IMR-90 (cell line): ENCODE measurements around the gene TFAP2E. TPM values are rescaled to one million over a fixed set of nuclear protein-coding genes. Genes with fewer than 3 reads are reported as not detected.
A peak's percentile ranks its signal among the peaks of the same experiment; 100 is the strongest.

Experiments used
- ATAC-seq: fragments of 200-7000 bp; cut with Tn5 transposase; 2 replicates; pipeline ENCODE4 v1.9.1; 2020; ENCODE audit warnings: low read depth, mild to moderate bottlenecking, moderate library complexity
- BruUV-seq: library from RNA; stranded (reverse); fragments of 400-500 nt; replicated peaks from 2 replicates; lab custom pipeline; 2021; lab: Mats Ljungman, UMichigan
- CTCF ChIA-PET: fragments of 300-600 bp; formaldehyde crosslinking; extraction: SDS; loops from one replicate; lab custom pipeline; 2021; ENCODE audit warnings: antibody characterized with exemption; lab: Yijun Ruan, JAX
- POLR2A ChIA-PET: fragments of 300-600 bp; sonication (Branson Sonifier 250); formaldehyde crosslinking; loops from one replicate; lab custom pipeline; 2022; ENCODE audit warnings: antibody characterized with exemption; ENCODE audit not compliant: unreplicated experiment; lab: Charles Lee
- DNase-seq: peaks from one replicate; pipeline ENCODE4 v3.0.0; 2013
- H2AFZ ChIP-seq: replicated peaks from 2 replicates; pipeline ENCODE3; 2013; ENCODE audit warnings: low read length, mild to moderate bottlenecking; ENCODE audit not compliant: poor library complexity
- H2AK5ac ChIP-seq: 2 replicates; pipeline ENCODE4 v1.6.1; 2013; ENCODE audit warnings: low read depth, low read length, inconsistent platforms
- H2AK9ac ChIP-seq: replicated peaks from 2 replicates; pipeline ENCODE3; 2013; ENCODE audit warnings: mild to moderate bottlenecking, low read depth, low read length, moderate library complexity; ENCODE audit not compliant: poor library complexity
- H2BK120ac ChIP-seq: 2 replicates; pipeline ENCODE4 v1.6.1; 2013; ENCODE audit warnings: low read depth, low read length, inconsistent platforms
- H2BK15ac ChIP-seq: 3 replicates; pipeline ENCODE4 v1.6.1; 2013; ENCODE audit warnings: low read depth, low read length, inconsistent platforms
- H2BK20ac ChIP-seq: 2 replicates; pipeline ENCODE4 v1.6.1; 2013; ENCODE audit warnings: low read depth, mild to moderate bottlenecking, inconsistent platforms, low read length, moderate library complexity
- H2BK5ac ChIP-seq: 2 replicates; pipeline ENCODE4 v1.6.1; 2013; ENCODE audit warnings: mild to moderate bottlenecking, low read depth, low read length, inconsistent platforms; ENCODE audit not compliant: poor library complexity, severe bottlenecking
- H3K14ac ChIP-seq: replicated peaks from 2 replicates; pipeline ENCODE4 v1.6.1; 2013; ENCODE audit warnings: low read depth, low read length, inconsistent platforms
- H3K18ac ChIP-seq: 2 replicates; pipeline ENCODE4 v1.6.1; 2013; ENCODE audit warnings: low read depth, low read length, control low read depth
- H3K23ac ChIP-seq: 2 replicates; pipeline ENCODE4 v1.6.1; 2013; ENCODE audit warnings: low read depth, low read length, inconsistent platforms
- H3K27ac ChIP-seq: 2 replicates; pipeline ENCODE4 v1.5.1; 2013; ENCODE audit warnings: mild to moderate bottlenecking, control low read depth, low read length; ENCODE audit not compliant: insufficient read depth
- H3K27me3 ChIP-seq: 2 replicates; pipeline ENCODE4 v1.6.1; 2013; ENCODE audit warnings: low read length; ENCODE audit not compliant: control insufficient read depth, insufficient read depth
- H3K36me3 ChIP-seq: 2 replicates; pipeline ENCODE4 v1.6.1; 2013; ENCODE audit warnings: low read length, mixed read lengths; ENCODE audit not compliant: control insufficient read depth, insufficient read depth
- H3K4ac ChIP-seq: 2 replicates; pipeline ENCODE4 v1.6.1; 2013; ENCODE audit warnings: low read depth, low read length, inconsistent platforms
- H3K4me1 ChIP-seq: 2 replicates; pipeline ENCODE4 v1.6.1; 2013; ENCODE audit warnings: low read length, mixed read lengths; ENCODE audit not compliant: control insufficient read depth, insufficient read depth
- H3K4me2 ChIP-seq: 2 replicates; pipeline ENCODE4 v1.6.1; 2013; ENCODE audit warnings: low read depth, mild to moderate bottlenecking, control low read depth, low read length, moderate library complexity
- H3K4me3 ChIP-seq: 2 replicates; pipeline ENCODE4 v1.5.1; 2013; ENCODE audit warnings: low read depth, mild to moderate bottlenecking, control low read depth, low read length, moderate library complexity; ENCODE audit not compliant: insufficient read depth
- H3K56ac ChIP-seq: 2 replicates; pipeline ENCODE4 v1.6.1; 2013; ENCODE audit warnings: low read length, inconsistent platforms; ENCODE audit not compliant: insufficient read depth; ENCODE audit errors: extremely low read depth
- H3K79me1 ChIP-seq, 2 experiments: 2 replicates each; pipeline ENCODE4 v1.6.1; 2013; ENCODE audit warnings: low read length in 2 of 2, inconsistent platforms in 1 of 2, low read depth in 1 of 2
- H3K9ac ChIP-seq: 2 replicates; pipeline ENCODE4 v1.6.1; 2013; ENCODE audit warnings: low read depth, low read length, control low read depth
- H3K9me1 ChIP-seq: 2 replicates; pipeline ENCODE4 v1.6.1; 2013; ENCODE audit warnings: low read length, inconsistent platforms; ENCODE audit not compliant: insufficient read depth
- H3K9me3 ChIP-seq: 2 replicates; pipeline ENCODE4 v1.6.1; 2013; ENCODE audit warnings: low read length; ENCODE audit not compliant: control insufficient read depth, insufficient read depth
- H4K20me1 ChIP-seq: 2 replicates; pipeline ENCODE4 v1.6.1; 2013; ENCODE audit warnings: low read length, inconsistent platforms; ENCODE audit not compliant: insufficient read depth
- H4K5ac ChIP-seq: 2 replicates; pipeline ENCODE4 v1.6.1; 2013; ENCODE audit warnings: mild to moderate bottlenecking, low read depth, low read length, control low read depth
- H4K8ac ChIP-seq, 2 experiments: 2 replicates each; pipeline ENCODE4 v1.6.1; 2013; ENCODE audit warnings: low read depth in 2 of 2, low read length in 2 of 2, control low read depth in 1 of 2, inconsistent platforms in 1 of 2
- H4K91ac ChIP-seq: 2 replicates; pipeline ENCODE4 v1.6.1; 2013; ENCODE audit warnings: low read depth, low read length, inconsistent platforms; ENCODE audit not compliant: insufficient read depth
- BHLHE40 ChIP-seq: fragments of 150-350 bp; IDR thresholded peaks from 2 replicates; pipeline ENCODE4 v1.6.1; 2016; ENCODE audit warnings: mild to moderate bottlenecking, low read depth, low read length
- CTCF ChIP-seq: conservative IDR thresholded peaks from 2 replicates; pipeline ENCODE4 v1.5.1; 2012; ENCODE audit warnings: mild to moderate bottlenecking, low read depth, low read length, improper control_type of control experiment
- ELK1 ChIP-seq: fragments of 150-350 bp; IDR thresholded peaks from 2 replicates; pipeline ENCODE4 v1.6.1; 2016; ENCODE audit warnings: low read depth, mild to moderate bottlenecking, low read length, moderate library complexity, borderline replicate concordance
- MAZ ChIP-seq: IDR thresholded peaks from 2 replicates; pipeline ENCODE4 v1.6.1; 2012; ENCODE audit warnings: low read depth, mild to moderate bottlenecking, low read length, improper control_type of control experiment, moderate library complexity, borderline replicate concordance
- MXI1 ChIP-seq: IDR thresholded peaks from 2 replicates; pipeline ENCODE4 v1.6.1; 2012; ENCODE audit warnings: low read depth, mild to moderate bottlenecking, low read length, moderate library complexity, borderline replicate concordance
- NFE2L2 ChIP-seq: fragments of 150-350 bp; IDR thresholded peaks from 2 replicates; pipeline ENCODE4 v1.6.1; 2016; ENCODE audit warnings: low read depth, mild to moderate bottlenecking, low read length
- RCOR1 ChIP-seq: IDR thresholded peaks from 2 replicates; pipeline ENCODE4 v1.6.1; 2012; ENCODE audit warnings: mild to moderate bottlenecking, low read length, improper control_type of control experiment; ENCODE audit not compliant: insufficient replicate concordance
- SMC3 ChIP-seq: fragments of 150-350 bp; IDR thresholded peaks from 2 replicates; pipeline ENCODE4 v1.6.1; 2016; ENCODE audit warnings: low read depth, mild to moderate bottlenecking, antibody characterized with exemption, low read length, moderate library complexity
- WGBS, 2 experiments: methylation state at CpG; one replicate each; pipeline versions ENCODE4 v1.1.5 to v1.1.7; 2013; ENCODE audit warnings: missing lambda C conversion rate in 2 of 2; ENCODE audit not compliant: insufficient read length in 1 of 2; ENCODE audit errors: extremely low coverage in 2 of 2; 5-methylcytosine and 5-hydroxymethylcytosine counted together
- dilution Hi-C: fragments of 300-500 bp; cut with HindIII; formaldehyde crosslinking; loops from one replicate; pipeline ENCODE4 v1.14.3; 2018; ENCODE audit warnings: low sequenced_read_pairs; ENCODE audit not compliant: unreplicated experiment
- in situ Hi-C: fragments of 300-500 bp; cut with MboI; formaldehyde crosslinking; loops from 3 replicates; pipeline ENCODE4 v1.14.3; 2019; ENCODE audit warnings: low sequenced_read_pairs, inconsistent platforms, mixed read lengths
- intact Hi-C: fragments of 100-400 bp; cut with micrococcal nuclease; formaldehyde crosslinking; loops from 2 replicates; pipeline ENCODE4 v1.10.0; 2022
- polyA plus RNA-seq, 3 experiments: library from polyadenylated mRNA; depleted of rRNA; stranded (reverse); fragments of >200 nt; gene quantifications; 2 replicates each; pipeline ENCODE4 v1.2.3, GENCODE V29; 2012; ENCODE audit warnings: low replicate concordance in 1 of 3
- total RNA-seq: library from RNA; depleted of rRNA; stranded (reverse); fragments of >200 nt; gene quantifications from 2 replicates; pipeline ENCODE4 v1.2.3, GENCODE V29; 2012

Gene TFAP2E
- total and polyA plus RNA-seq, 2 of the 4 experiments (the other 2 are of a cell fraction): under 0.01 to 0.19 TPM

- intact Hi-C loops (loop anchor here (2.0 kb wide), 1 partner anchor 364 kb away; the partner anchor contains the start of gene SFPQ), in situ Hi-C loops (no loop called here), dilution Hi-C loops (no loop called here)
- TF ChIP-seq BHLHE40: no peak
- TF ChIP-seq CTCF: no peak
- TF ChIP-seq ELK1: no peak
- 0 out of 2 replicates have a peak, but pooled peaks have one; percentile 17 for TF ChIP-seq MXI1
- TF ChIP-seq RCOR1: no peak
- TF ChIP-seq NFE2L2: no peak
- no peak for TF ChIP-seq SMC3
- no peak; the same call in 1 of the 2 replicates for TF ChIP-seq MAZ
- H2BK15ac ChIP-seq: peak within 1 kb of the TSS; percentile 86; the same call in 1 of the 3 replicates
- peak within 1 kb of the TSS; percentile 87 for H3K56ac ChIP-seq
- H2BK5ac ChIP-seq: peak within 1 kb of the TSS; percentile 99
- POLR2A ChIA-PET: interaction anchor here (0.7 to 1.8 kb wide), 2 partner anchors 32 to 106 kb away, joined by 3 to 4 read pairs; no protein-coding TSS in a partner anchor
- H3K4me1 ChIP-seq: peaks cover 10% of the 10 kb centered on the region
- peak within 1 kb of the TSS; percentile 97 for H3K9ac ChIP-seq
- H3K27me3 ChIP-seq: no peaks in the 10 kb centered on the region
- H3K18ac ChIP-seq: peak within 1 kb of the TSS; percentile 92
- H4K91ac ChIP-seq: peak within 1 kb of the TSS; percentile 96
- peaks cover 15% of the 10 kb centered on the region for H3K36me3 ChIP-seq
- ATAC-seq: peak; percentile 88
- CTCF ChIA-PET: interaction anchor here (1.1 to 1.8 kb wide), 3 partner anchors 12 to 106 kb away, joined by 5 to 9 read pairs (median 6); no protein-coding TSS in a partner anchor
- H3K79me1 ChIP-seq: peaks cover 12 to 69% of the 10 kb centered on the region in 2 experiments
- WGBS, 2 experiments: 0% methylated on average over 1 of the region's 39 CpGs; no CpG with 5 or more reads in 1 of the 2 experiments
- peaks cover 6% of the 10 kb centered on the region for H3K9me1 ChIP-seq
- peak within 1 kb of the TSS; percentile 90 for H4K5ac ChIP-seq
- H3K14ac ChIP-seq: peak within 1 kb of the TSS; percentile 99
- peak within 1 kb of the TSS; percentile 99 for H3K4ac ChIP-seq
- BruUV-seq: no TSS peak
- peaks cover 36% of the 10 kb centered on the region for H4K20me1 ChIP-seq
- peak within 1 kb of the TSS; percentile 91 to 96 for H4K8ac ChIP-seq
- peak within 1 kb of the TSS; percentile 98 for H3K23ac ChIP-seq
- peak within 1 kb of the TSS; percentile 90 for H2BK20ac ChIP-seq
- DNase-seq: peak; percentile 37
- H2AK9ac ChIP-seq: peak within 1 kb of the TSS; percentile 95
- peak within 1 kb of the TSS; percentile 79 for H3K4me3 ChIP-seq
- H2BK120ac ChIP-seq: peak within 1 kb of the TSS; percentile 99
- peak within 1 kb of the TSS; percentile 96 for H3K4me2 ChIP-seq
- H2AFZ ChIP-seq: peak within 1 kb of the TSS; percentile 100
- H3K9me3 ChIP-seq: no peaks in the 10 kb centered on the region
- H2AK5ac ChIP-seq: peak within 1 kb of the TSS; percentile 99
- H3K27ac ChIP-seq: peak within 1 kb of the TSS; percentile 99
These were observed 15.9 kb upstream of the TFAP2E start, which contains the start of gene KIAA0319L for GRCh38 chr1:35557118-35557610. KIAA0319L (minus strand) TSS chr1:35557403; CDS start chr1:35554491, 2,912 bp downstream.
